Measurements from ENCODE around the gene LSM2. TPM values are rescaled to one million over a fixed set of nuclear protein-coding genes. Genes with fewer than 3 reads are reported as not detected.
"Not testable (repeated sequence)": the region's sequence is repeated elsewhere in the genome, so short reads cannot be mapped to it uniquely, and the experiment has no call there.

The LSM2 gene
- total RNA-seq, 1 donor from 2014 or later: 45.3 TPM

DNA sequence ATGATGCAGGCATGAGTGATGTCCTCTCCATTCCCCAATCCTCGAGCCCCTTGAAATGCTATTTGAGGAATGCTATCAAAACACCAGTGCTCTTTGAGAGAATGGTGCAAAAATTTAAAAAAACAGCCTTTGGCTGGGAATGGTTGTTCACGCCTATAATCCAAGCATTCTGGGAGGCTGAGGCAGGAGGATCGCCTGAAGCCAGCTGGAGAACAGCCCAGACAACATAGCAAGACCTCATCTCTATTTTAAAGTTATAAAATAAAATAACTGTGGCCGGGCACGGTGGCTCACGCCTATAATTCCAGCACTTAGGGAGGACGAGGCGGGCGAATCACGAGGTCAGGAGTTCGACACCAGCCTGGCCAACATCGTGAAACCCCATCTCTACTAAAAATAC, 7.0 kb downstream of the LSM2 start:
- no peak for DNase-seq (ENCODE audit: extremely low read depth, low read depth, low spot score)

DNA sequence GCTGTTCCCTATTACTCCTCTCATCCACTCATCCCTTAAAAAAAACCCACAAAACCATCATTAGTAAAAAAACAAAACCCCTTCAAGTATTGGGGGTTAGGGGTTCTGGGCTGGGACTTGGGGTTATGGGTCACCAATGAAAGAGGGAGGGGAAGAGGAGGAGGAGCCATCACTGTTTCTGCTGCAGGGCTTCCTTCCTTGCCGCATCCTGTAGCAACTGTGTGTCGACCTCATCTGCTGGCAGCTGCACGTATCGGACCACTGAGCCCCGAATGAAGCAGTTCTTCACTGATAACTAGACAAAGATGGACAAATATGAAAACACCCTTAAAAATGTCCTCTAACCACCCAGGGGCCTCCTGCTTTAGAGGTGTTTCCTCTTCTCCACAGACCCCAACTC, 9.2 kb downstream of the LSM2 start:
- no peak for DNase-seq (ENCODE audit: extremely low read depth, low read depth, low spot score)

DNA sequence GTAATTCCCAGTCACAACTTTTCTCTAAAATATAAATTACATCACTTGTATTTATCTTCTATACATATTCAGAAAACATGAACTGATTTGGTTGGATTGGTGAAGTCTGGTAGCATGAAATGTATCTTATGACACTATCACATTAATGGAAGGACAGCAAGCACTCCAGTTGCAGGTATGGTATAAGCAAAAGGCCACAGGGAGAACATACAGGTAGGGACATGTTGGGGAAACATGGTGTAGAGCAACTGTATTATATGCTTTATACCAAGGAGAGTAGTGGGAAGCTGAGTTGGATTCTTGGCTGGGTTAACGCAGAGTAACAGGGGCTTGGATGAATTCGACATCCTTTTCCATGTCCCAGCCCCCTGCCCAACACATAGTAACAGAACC, 9.8 kb downstream of the LSM2 start:
- no peak for DNase-seq (ENCODE audit: extremely low read depth, low read depth, low spot score)

DNA sequence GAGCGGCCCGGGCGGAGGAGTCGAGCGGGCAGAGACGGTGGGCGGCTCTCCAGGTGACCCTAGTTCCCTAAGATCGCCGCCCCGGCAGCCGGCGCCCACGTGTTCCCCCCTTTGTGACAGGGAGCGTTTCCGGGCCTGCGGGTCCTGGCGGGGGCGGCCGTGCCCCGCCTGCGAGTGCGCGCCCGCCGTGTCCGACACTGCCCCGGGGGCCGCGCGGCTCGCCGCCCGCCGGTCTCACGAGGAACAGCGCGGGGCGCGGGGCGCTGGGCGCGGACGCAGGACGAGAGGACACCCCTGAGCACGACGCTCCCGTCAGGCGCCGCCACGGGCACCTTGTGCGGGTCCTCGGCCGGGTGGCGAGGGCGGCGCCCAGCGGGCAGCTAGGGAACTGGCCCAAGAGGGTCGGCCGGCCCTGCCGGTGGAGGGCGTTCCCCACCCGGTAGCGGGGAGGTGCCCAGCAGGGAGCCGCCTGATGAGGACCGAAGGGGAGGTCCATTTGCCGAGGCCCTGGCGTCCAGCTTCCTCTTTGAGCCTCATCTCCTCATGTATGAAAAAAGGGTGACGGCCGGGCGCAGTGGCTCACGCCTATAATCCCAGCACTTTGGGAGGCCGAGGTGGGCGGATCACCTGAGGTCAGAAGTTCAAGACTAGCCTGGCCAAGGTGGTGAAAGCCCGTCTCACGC, 11.0 kb downstream of the LSM2 start, which contains the start of gene VARS1:
Gene VARS1 (minus strand): TSS at position 137 of the 683 bp plus-strand sequence. CDS start 535 bp downstream, outside the sequence.
- DNase-seq (ENCODE audit: extremely low read depth, low read depth, low spot score): no peak

DNA sequence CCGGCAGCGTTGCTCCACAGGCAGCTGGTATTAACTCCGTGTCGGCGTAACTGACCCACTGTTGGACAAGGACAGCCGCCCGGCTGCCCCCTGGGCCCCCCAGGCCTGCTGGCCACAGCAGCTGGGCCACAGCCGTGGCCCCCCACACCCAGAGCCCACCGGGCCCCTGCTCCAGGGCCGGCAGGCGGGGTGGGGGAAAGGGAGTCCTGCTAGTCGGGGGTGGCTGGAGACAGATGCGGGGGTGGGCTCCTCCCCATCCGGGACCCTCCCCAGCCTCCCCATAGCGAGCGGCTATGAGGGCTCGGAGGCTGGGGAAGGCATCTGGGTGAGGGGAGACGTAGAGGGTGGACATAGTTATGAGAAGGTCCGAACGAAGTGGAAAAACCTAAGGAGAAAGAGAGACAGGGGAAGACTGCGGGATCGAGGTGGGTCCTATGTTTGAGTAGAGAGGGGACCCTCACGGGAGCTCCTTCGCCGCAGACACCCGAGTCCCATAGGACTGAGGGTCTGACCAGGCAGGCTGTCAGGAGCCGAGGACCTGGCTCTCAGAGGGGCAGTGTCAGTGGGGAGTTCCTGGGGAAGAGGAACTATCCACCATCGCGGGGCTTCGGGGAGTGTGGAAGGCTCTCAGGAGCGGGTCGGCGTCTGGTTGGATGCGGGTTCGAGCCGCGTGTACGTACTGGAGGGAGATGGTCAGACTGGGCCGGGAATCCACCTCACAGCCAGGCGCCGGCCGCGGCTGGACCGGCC, 11.7 kb downstream of the LSM2 start:
- no peak for DNase-seq (ENCODE audit: extremely low read depth, low read depth, low spot score)

DNA sequence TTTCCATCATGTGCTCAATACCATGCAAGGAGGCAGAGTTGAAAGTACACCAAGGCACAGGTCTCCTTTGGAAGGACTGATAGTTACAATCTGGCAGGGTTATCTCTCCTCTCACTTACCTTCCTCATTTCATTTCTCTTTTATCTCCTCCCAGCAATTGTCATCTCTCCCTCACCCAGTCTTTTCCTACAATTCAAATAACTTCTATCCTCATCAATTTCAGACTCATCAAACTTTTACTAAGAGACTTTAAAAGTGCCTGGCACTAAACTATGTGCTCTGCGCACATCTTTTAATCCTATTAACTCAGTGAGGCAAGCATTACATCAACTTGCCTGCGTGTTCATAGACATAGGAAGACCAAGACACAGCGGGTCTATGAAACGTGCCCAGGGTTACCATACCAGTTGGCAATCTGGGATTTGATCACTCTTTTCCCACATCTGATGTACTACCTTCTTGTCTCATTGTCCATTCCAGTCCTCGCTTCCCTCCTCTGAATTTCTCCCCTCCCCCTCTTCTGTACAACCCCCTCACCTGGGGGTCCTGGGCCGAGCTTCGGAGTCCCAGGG, 12.4 kb downstream of the LSM2 start:
- DNase-seq (ENCODE audit: extremely low read depth, low read depth, low spot score): no peak

DNA sequence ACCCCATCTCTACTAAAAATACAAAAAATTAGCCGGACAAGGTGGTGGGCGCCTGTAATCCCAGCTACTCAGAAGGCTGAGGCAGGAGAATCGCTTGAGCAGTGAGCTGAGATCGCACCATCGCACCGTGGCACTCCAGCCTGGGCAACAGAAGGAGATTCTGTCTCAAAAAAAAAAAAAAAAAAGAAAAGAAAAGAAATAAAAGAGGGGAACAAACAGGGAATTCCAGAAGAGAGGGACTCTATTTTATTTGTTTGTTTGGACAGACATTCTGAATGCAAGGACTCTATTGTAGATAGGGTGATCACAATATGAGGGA, 12.9 kb downstream of the LSM2 start:
- DNase-seq (ENCODE audit: extremely low read depth, low read depth, low spot score): not testable (repeated sequence)

DNA sequence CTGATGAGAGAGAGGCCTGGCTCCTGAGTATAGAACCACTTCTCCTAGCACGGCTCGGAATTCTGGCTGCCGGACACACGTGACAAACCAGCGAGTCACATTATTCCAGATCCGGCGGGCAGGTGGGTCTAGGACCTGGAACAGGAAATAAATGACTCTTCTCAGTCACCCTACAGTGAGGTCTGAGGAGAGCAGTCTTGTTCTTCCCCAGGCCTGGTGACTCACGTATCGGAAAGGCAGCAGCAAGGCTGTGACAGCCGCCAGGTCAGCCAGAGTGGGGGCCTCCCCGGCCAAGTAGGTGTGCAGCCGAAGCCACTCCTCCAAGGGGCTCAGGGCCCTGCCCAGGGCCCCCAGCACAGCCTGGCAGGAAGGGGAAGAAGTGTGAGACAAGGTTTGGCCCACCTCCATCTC, 14.0 kb downstream of the LSM2 start:
- no peak for DNase-seq (ENCODE audit: extremely low read depth, low read depth, low spot score)

DNA sequence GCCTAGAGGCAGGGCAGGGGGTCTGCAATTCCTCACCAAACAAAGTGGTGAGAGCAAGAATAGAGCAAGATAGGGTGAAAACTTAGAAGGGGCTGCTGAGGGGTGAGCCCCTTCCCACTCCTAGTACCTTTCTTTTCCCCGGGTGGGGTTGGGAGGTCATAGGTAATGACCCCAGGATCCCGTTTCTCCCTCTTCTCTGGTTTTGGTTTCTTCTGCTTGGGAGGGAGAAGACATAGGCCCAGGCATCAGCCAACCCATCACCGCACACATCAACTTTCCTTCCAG, 14.7 kb downstream of the LSM2 start:
- DNase-seq (ENCODE audit: extremely low read depth, low read depth, low spot score): no peak

DNA sequence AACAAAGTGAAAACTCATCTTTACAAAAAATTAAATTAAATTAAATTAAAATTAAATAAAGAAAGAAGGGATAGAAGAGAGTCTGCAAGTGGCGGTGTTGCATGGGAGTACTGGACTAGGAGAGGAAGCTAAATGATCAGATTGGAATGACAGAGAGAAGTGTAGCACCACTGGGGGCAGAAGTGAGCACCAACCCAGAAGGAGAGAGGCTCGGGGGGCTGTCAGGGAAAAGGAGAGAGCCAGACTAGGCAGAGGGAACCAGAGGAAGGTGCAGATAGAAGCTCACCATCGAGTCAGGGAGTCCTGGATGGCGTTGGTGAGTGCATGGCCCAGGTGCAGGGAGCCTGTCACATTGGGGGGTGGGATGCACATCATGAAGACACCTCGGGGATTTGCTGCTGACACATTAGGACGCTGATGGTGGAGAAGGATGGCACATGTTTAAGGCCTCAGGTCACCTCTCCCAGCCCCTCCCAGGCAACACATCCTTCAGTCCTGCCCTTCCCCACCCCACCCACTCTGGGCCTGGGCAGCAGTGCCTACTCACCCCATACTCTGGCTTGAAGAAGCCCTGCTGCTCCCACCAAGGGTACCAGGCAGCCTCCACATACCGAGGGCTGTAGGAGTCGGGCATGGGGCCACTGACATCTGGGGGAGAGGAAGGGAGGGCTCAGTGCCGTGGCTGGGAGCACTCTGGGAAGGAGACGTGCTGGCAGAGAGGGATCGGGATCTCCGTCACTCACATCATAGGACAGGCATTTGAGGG, 15.3 kb downstream of the LSM2 start:
- no peak for DNase-seq (ENCODE audit: extremely low read depth, low read depth, low spot score)

DNA sequence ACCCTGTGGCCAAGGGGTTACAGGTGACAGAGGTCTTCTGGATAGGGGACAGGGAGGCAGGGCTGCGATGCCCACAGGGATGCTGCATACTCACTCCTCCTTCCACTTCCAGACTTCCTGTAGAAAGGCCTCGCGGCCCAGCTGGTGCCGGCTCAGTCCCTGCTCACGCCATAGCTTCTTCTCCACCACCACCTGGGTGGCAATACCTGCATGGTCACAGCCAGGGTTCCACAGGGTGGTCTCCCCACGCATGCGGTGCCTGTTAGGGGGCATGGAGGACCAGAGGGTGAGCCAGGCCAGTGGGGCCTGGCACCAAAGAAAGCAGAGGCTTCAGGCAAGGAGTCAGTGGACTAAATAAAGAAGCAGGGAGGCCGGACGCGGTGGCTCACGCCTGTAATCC, 21.3 kb downstream of the LSM2 start:
- DNase-seq (ENCODE audit: extremely low read depth, low read depth, low spot score): no peak

DNA sequence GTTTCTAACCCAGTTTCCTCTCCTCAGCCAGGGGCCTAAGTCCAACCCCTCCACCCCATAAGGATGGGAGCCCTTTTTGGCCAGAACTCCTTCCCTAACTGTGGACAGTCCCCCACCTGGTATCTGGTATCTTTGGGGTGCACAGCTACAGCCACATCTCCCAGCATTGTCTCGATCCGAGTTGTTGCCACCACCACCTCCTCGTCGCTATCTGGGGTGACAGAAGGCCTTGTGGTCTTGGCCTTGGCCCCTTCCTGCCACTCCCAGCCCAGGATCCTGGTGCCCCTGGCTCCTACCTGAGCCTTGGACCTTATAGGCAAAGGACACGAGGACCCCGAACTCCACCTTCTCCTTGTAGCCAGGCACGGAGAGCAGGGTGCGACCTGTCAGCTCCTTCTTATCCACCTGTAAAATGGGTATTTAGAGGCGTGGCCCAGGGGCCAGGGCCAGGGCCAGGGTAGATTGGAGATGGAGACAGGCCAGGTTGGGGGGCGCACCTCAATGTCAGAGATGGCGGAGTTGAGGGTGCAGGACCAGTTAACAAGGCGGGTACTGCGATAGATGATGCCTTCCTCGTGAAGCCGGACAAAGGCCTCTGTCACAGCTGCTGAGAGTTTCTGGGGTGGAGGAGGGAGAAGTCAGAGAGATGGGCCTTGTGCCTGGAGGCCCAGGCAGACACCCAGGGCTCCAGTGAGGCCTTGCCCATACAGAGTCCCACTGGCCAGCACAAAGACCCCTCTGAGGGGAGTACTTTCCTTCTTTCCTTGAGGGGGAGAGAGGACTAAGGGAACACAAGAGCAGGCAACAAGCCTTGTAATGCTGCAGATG, 22.5 kb downstream of the LSM2 start:
- DNase-seq (ENCODE audit: extremely low read depth, low read depth, low spot score): no peak

DNA sequence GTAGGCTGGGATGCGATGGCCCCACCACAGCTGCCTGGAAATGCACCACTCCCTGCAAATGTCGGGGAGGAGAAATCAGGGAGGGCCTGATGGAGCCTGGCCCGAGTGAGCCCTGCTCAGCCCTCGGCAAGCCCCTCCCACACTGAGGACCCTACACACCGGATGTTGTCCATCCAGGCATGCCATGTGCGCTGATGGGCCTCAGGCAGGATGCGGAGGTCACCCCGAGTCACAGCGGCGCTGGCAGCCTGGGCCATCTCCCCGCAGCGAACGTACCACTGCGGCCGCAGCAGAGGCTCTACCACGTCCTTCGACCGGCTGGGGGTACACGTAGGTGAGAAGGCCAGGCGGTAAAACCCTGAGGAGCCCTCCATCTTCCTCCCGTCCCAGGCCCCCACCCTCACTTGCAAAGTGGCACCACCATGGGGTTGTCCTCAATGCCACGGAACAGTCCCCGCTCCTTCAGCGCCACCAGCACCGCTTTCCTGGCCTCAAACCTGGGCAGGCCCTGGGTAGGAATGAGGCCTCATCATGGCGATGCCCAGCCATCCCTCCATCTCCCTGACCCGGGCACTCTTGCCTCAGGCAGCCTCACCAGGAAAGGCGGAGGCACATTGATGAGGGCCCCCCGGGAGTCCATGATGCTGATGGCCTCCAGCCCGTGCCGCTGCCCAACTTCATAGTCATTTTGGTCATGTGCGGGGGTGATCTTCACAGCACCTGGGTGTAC, 24.5 kb downstream of the LSM2 start:
- DNase-seq (ENCODE audit: extremely low read depth, low read depth, low spot score): no peak

DNA sequence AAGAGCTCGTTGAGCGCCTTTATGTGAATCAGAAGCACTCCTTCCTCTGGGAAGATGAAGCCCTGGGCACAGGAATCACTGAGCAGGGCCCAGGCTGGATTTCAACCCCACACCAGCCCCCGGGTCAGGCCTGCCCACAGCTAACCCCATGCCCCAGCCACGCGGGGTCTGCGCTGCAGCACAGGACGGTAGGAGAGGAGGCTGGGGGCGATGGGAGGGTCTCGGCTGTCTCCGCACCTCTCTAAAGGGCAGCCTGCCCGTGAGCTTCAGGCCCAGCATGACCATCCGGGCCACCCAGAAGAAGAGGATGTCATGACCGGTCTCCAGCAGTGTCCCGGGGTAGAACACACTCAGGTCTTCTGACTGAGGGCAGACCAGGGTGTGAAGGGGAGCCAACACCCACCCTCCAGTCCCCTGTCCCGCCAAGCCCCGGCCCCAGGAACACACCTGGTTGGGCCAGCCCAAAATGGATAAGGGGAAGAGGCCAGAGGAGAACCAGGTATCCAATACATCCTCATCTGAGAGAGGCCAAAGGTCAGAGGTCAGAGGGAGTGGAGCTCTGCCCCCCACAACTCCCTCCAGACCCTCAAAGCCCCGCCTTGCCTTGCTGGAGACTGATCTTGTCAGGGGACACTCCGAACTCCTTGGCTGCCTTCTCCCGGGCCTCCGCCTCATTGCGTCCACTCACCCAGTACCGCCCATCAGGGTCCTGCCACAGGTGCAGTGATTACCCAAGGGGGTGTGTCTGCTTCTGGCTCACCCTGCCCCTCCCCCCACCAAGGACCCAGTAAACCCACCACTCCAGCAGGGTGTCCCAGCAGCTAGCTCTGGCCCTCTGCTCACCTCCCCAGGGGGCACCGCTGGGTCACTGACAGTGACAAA, 25.3 kb downstream of the LSM2 start:
- no peak for DNase-seq (ENCODE audit: extremely low read depth, low read depth, low spot score)

DNA sequence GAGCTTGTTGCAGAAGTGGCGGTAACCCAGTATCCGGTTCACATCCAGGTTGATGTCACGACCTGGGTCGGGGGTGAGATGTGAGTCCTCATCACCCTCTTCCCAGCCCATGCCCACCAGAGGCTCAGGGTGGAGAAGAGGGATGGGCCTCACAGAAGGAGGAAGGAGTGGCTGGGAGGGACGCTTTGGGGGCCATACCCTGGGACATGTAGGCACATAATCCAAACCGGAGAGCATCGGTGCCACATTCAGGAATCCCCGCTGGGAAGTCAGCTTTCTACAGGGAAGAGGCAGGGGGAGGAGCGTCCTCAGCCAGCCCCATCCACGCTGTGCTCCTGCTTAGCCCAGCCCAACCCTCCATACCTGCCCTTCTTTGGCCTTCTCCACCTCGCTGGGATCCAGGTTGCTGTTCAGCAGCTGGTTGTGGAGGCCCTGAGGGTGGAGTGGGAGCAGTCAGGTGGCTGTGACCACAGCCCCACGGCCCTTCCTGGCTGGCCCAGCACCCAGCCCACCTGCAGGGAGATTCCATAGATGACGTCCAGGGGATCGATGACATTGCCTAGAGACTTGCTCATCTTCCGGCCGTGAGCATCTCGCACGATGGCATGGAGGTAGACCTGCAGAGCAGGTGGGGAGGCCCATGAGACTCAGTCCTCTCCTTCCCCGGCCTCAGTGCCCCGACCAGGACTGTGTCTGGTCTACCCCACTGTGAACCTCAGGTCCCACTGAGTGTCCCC, 26.1 kb downstream of the LSM2 start:
- no peak for DNase-seq (ENCODE audit: extremely low read depth, low read depth, low spot score)

DNA sequence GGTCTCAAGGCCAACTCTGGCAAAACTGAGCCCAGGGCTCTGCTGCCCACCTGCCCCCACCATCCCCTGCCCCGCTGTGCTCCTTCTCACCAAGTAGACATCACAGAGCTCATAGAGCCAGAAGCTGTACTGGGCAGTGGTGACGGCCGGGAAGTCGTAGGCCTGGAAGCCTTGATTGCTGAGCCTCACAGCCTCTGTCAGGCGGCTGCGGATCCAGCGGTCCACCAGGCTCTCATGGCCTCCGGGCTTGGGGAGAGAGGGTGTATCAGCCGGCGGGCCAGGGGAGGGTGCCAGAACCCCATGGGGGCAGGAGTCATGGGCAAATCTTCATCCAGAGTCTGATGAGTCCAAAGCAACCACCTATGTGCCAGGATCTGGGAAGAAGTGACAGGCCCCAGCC, 26.9 kb downstream of the LSM2 start:
- no peak for DNase-seq (ENCODE audit: extremely low read depth, low read depth, low spot score)

DNA sequence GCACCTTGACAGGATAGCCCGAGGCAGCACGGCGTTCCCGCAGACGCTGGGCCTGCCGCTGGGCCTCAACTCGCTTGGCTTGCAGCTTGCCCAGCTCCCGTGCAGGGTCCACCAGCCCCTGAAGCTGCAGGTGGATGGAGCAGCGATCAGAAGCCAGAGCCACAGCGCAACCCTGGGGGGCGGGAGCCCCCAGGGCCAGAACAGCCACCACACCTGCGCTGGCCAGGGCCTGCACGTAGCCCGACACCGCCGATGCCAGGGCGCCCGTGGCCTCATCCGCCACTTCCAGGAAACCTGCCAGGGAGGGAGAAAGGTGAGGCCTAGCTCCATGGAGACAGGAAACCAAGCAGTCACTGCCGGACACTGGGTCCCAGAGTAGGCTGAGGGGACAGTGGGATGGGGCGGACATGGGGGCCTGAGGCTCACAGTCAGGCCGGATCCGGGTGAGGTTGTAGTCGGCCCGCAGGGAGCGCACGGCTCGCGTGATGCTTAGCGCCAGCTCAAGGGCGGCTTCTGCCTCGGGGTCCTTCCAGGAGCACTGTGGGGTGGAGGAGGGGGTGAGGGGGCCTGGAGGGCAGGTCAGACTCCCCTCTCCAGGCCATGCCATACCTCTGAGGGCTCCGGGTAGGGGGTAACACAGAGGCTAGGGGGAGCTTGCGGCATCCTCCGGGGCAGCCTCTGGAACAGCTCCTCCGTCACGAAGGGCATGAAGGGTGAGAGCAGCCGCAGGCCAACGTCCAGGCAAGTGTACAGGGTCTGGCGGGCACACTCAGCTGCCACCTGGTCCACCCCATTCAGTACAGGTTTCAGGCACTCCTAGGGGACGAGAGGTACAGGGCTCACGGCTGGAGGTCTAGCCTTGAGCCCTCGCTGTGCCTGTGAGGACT, 27.5 kb downstream of the LSM2 start:
- DNase-seq (ENCODE audit: extremely low read depth, low read depth, low spot score): no peak

DNA sequence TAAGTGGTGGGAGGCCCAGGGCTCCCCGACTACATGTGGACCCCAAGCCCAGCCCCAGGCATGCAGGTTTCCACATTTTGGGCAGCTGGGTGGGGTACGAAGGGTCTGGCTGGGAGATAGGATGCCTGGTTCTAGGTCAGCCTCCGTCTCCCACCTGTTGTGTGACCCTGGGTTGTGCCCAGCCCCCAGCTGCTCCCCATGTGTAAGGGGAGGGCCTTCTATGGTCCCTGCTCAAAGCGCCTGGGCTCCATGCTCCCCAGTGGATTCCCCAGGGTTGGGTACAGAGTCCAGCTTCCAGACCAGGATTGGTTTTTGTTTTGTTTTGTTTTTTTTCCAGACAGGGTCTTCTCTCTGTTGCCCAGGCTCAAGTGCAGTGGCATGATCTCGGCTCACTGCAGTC, 28.6 kb downstream of the LSM2 start:
- DNase-seq (ENCODE audit: extremely low read depth, low read depth, low spot score): no peak

Measured in glomerular endothelial cell (primary cell).